HEK293 (cell line): ENCODE data around the gene CELSR1.

Experiments
- CTCF ChIA-PET: fragments of 350-600 bp; formaldehyde crosslinking; extraction: SDS; loops from one replicate; lab custom pipeline; 2021; ENCODE audit warnings: antibody characterized with exemption; lab: Yijun Ruan, JAX
- POLR2A ChIA-PET: fragments of 300-600 bp; formaldehyde crosslinking; extraction: SDS; loops from one replicate; lab custom pipeline; 2020; ENCODE audit warnings: antibody characterized with exemption, inconsistent platforms; lab: Yijun Ruan, JAX
- H3K27ac ChIP-seq: fragments of 200-500 bp; sonication (Bioruptor generic); 2 replicates; pipeline ENCODE4 v1.5.1; 2014; ENCODE audit warnings: low read depth, low read length, control low read depth, inconsistent platforms; ENCODE audit errors: extremely low read depth
- H3K36me3 ChIP-seq, 2 experiments: fragments of 200-500 bp in 1 of 2; sonication (Bioruptor generic) in 1 of 2; 1 replicate in 1 of 2; 2 replicates in 1 of 2; pipeline ENCODE4 v1.5.1; 2014 to 2017; ENCODE audit warnings: inconsistent platforms in 2 of 2, low read length in 2 of 2; ENCODE audit not compliant: control insufficient read depth in 2 of 2, insufficient read depth in 1 of 2
- H3K4me1 ChIP-seq: fragments of 200-500 bp; sonication (Bioruptor generic); 2 replicates; pipeline ENCODE4 v1.5.1; 2014; ENCODE audit warnings: mild to moderate bottlenecking, low read length, inconsistent platforms; ENCODE audit not compliant: control insufficient read depth, insufficient read depth
- H3K4me3 ChIP-seq: 2 replicates; pipeline ENCODE4 v1.5.1; 2011; ENCODE audit warnings: low read depth, mild to moderate bottlenecking, control low read depth, low read length, moderate library complexity
- H3K9me3 ChIP-seq: fragments of 200-500 bp; sonication (Bioruptor generic); 2 replicates; pipeline ENCODE4 v1.5.1; 2014; ENCODE audit warnings: low read depth, low read length, inconsistent platforms; ENCODE audit not compliant: control insufficient read depth, insufficient read depth
- BCL6B ChIP-seq: fragments of 450-650 bp; formaldehyde crosslinking; IDR thresholded peaks from 2 replicates; pipeline ENCODE4 v1.5.1; 2017; ENCODE audit warnings: missing biosample characterization, missing genetic modification characterization
- KLF1 ChIP-seq: fragments of 450-650 bp; formaldehyde crosslinking; IDR thresholded peaks from 2 replicates; pipeline ENCODE4 v1.5.1; 2016; ENCODE audit warnings: missing biosample characterization, missing genetic modification characterization
- KLF16 ChIP-seq: fragments of 450-650 bp; formaldehyde crosslinking; IDR thresholded peaks from 2 replicates; pipeline ENCODE4 v1.5.1; 2017; ENCODE audit warnings: missing biosample characterization, missing genetic modification characterization
- REST ChIP-seq: fragments of 450-650 bp; formaldehyde crosslinking; IDR thresholded peaks from 2 replicates; pipeline ENCODE4 v1.5.1; 2016; ENCODE audit warnings: missing biosample characterization, missing genetic modification characterization
- SP2 ChIP-seq: fragments of 450-650 bp; formaldehyde crosslinking; IDR thresholded peaks from 2 replicates; pipeline ENCODE4 v1.5.1; 2016; ENCODE audit warnings: missing biosample characterization, missing genetic modification characterization
- ZEB2 ChIP-seq: fragments of 450-650 bp; formaldehyde crosslinking; IDR thresholded peaks from 2 replicates; pipeline ENCODE4 v1.5.1; 2016; ENCODE audit warnings: missing biosample characterization, missing genetic modification characterization
- ZFP3 ChIP-seq: fragments of 450-650 bp; formaldehyde crosslinking; IDR thresholded peaks from 2 replicates; pipeline ENCODE4 v1.5.1; 2016; ENCODE audit warnings: low read depth, missing biosample characterization, missing genetic modification characterization
- ZIC2 ChIP-seq: fragments of 450-650 bp; formaldehyde crosslinking; IDR thresholded peaks from 2 replicates; pipeline ENCODE4 v1.5.1; 2016; ENCODE audit warnings: missing biosample characterization, missing genetic modification characterization
- ZNF202 ChIP-seq: fragments of 450-650 bp; formaldehyde crosslinking; IDR thresholded peaks from 2 replicates; pipeline ENCODE4 v1.5.1; 2016; ENCODE audit warnings: missing biosample characterization, missing genetic modification characterization, borderline replicate concordance
- ZNF266 ChIP-seq: fragments of 450-650 bp; formaldehyde crosslinking; IDR thresholded peaks from 2 replicates; pipeline ENCODE4 v1.5.1; 2016; ENCODE audit warnings: missing biosample characterization, missing genetic modification characterization, low read depth
- ZNF335 ChIP-seq: fragments of 450-650 bp; formaldehyde crosslinking; conservative IDR thresholded peaks from 2 replicates; pipeline ENCODE4 v1.5.1; 2016; ENCODE audit warnings: missing biosample characterization, missing genetic modification characterization
- ZNF362 ChIP-seq: fragments of 450-650 bp; formaldehyde crosslinking; IDR thresholded peaks from 2 replicates; pipeline ENCODE4 v1.5.1; 2016; ENCODE audit warnings: missing biosample characterization, missing genetic modification characterization
- ZNF558 ChIP-seq: fragments of 450-650 bp; formaldehyde crosslinking; IDR thresholded peaks from 2 replicates; pipeline ENCODE4 v1.5.1; 2016; ENCODE audit warnings: missing biosample characterization, missing genetic modification characterization
- ZNF626 ChIP-seq: fragments of 450-650 bp; sonication (Bioruptor Pico); formaldehyde crosslinking; IDR thresholded peaks from 2 replicates; pipeline ENCODE4 v1.5.1; 2018; ENCODE audit warnings: missing biosample characterization, missing genetic modification characterization, inconsistent platforms
- ZNF645 ChIP-seq: fragments of 450-650 bp; formaldehyde crosslinking; IDR thresholded peaks from 2 replicates; pipeline ENCODE4; 2016; ENCODE audit warnings: missing biosample characterization, missing genetic modification characterization
- ZNF792 ChIP-seq: fragments of 450-650 bp; formaldehyde crosslinking; IDR thresholded peaks from 2 replicates; pipeline ENCODE4 v1.5.1; 2016; ENCODE audit warnings: missing biosample characterization, missing genetic modification characterization
- ZNF837 ChIP-seq: fragments of 450-650 bp; formaldehyde crosslinking; IDR thresholded peaks from 2 replicates; pipeline ENCODE4 v1.5.1; 2016; ENCODE audit warnings: missing biosample characterization, missing genetic modification characterization
- TF ChIP-seq, protein P1 (sequence below): fragments of 450-650 bp; formaldehyde crosslinking; IDR thresholded peaks from 2 replicates; pipeline ENCODE4 v1.5.1; 2016; ENCODE audit warnings: missing biosample characterization, missing genetic modification characterization

The CELSR1 gene

GRCh38 chr22:46509416-46510089 is 27.9 kb downstream of the CELSR1 start (continued):
- TF ChIP-seq REST (tag by site-specific recombination): no peak

GRCh38 chr22:46508491-46508999 is 28.9 kb downstream of the CELSR1 start:
- Histone ChIP-seq H3K9me3 (no peaks in the 10 kb centered on the region), H3K4me1 (no peaks in the 10 kb centered on the region), H3K4me3 (no peak overlapping the region), H3K36me3 (no peaks in the 10 kb centered on the region), H3K27ac (no peak overlapping the region)
- no peak for TF ChIP-seq ZNF837 (tag by site-specific recombination)
- TF ChIP-seq ZEB2 (tag by site-specific recombination): no peak
- TF ChIP-seq, protein P1, sequence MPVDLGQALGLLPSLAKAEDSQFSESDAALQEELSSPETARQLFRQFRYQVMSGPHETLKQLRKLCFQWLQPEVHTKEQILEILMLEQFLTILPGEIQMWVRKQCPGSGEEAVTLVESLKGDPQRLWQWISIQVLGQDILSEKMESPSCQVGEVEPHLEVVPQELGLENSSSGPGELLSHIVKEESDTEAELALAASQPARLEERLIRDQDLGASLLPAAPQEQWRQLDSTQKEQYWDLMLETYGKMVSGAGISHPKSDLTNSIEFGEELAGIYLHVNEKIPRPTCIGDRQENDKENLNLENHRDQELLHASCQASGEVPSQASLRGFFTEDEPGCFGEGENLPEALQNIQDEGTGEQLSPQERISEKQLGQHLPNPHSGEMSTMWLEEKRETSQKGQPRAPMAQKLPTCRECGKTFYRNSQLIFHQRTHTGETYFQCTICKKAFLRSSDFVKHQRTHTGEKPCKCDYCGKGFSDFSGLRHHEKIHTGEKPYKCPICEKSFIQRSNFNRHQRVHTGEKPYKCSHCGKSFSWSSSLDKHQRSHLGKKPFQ (tag by site-specific recombination): no peak
- TF ChIP-seq ZNF792 (tag by site-specific recombination): no peak
- no peak for TF ChIP-seq ZNF626 (tag by site-specific recombination)
- no peak for TF ChIP-seq ZNF266 (tag by site-specific recombination)
- CTCF ChIA-PET: no interaction called here
- POLR2A ChIA-PET: no interaction called here

DNA sequence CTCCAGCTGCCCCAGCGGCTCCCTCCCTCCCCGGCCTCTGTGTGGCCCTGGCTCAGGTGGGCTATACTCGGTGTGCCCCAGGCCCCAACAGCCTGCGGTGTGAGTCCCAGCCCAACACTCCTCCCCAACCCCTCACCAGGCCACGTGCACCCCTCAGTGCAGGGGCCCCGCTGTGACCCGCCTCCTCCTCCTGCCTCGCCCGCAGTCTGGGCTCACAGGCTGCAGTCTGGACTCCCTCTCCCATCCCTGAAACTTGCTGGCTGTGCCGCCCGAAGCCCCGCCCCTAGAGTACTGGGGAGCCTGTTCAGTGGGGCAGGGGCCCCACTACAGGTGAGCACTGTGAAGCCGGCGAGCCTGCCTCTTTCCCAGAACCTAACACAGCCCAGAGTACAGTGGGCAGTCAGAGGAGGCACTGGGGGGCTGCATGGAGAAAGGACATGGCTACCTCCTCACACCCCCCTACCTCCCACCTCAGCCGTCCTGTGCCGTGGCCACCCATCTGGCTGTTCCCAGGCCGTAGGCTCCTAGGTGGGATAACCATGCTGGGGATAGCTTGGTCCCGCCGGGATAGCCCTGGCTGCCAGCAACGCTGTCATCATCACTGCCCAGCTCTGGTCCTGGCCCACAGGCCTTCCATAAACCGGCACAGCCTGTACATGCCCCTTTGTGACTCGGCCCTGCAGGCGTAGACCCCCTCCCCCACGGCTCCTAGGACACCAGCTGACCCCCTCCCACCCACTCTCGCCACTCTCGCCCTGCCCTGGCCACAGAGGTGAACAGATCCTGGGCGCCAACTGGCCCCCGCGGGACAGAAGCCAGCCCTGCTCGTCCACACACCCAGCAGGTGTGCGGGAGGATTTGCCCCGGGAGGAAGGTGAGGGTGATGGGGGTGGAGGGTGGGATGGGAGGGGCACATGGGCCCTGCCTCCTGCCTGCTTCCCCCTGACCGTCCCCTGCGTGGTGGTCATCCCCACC is 29.7 kb downstream of the CELSR1 start:
- TF ChIP-seq ZNF837 (tag by site-specific recombination) (no peak), ZIC2 (tag by site-specific recombination) (0 out of 2 replicates have a peak, but pooled peaks have one; percentile 13), ZNF558 (no peak), KLF1 (tag by site-specific recombination) (peak; percentile 51; the same call in 1 of the 2 replicates), ZNF202 (tag by site-specific recombination) (no peak), KLF16 (tag by site-specific recombination) (no peak)
- Histone ChIP-seq H3K27ac (no peak overlapping the region), H3K4me1 (no peaks in the 10 kb centered on the region), H3K36me3 (no peaks in the 10 kb centered on the region), H3K4me3 (no peak overlapping the region), H3K9me3 (no peaks in the 10 kb centered on the region)
- ChIA-PET POLR2A (no interaction called here), CTCF (no interaction called here)

- no peak overlapping the region for H3K4me3 ChIP-seq
- TF ChIP-seq BCL6B (tag by site-specific recombination) (no peak), ZFP3 (tag by site-specific recombination) (no peak), SP2 (no peak), ZNF335 (tag by site-specific recombination) (no peak), ZNF645 (no peak), ZNF362 (no peak)
Observed at GRCh38 chr22:46504584-46504983, 32.8 kb downstream of the CELSR1 start.

More at GRCh38 chr22:46504584-46504983, 32.8 kb downstream of the CELSR1 start:
- Histone ChIP-seq H3K4me1 (no peaks in the 10 kb centered on the region; the same call in 1 of the 2 replicates), H3K27ac (no peak overlapping the region), H3K9me3 (no peaks in the 10 kb centered on the region), H3K36me3 (no peaks in the 10 kb centered on the region)
- CTCF ChIA-PET: interaction anchor here (0.7 kb wide), 1 partner anchor 361 kb away, joined by 4 read pairs; no protein-coding TSS in a partner anchor
- POLR2A ChIA-PET: no interaction called here
